Measurements from ENCODE around the gene ADSS1. TPM values are rescaled to one million over a fixed set of nuclear protein-coding genes. Genes with fewer than 3 reads are reported as not detected.

ADSS1 gene
- total RNA-seq, 1 experiment from 2014 or later, result 1.2 TPM

DNA sequence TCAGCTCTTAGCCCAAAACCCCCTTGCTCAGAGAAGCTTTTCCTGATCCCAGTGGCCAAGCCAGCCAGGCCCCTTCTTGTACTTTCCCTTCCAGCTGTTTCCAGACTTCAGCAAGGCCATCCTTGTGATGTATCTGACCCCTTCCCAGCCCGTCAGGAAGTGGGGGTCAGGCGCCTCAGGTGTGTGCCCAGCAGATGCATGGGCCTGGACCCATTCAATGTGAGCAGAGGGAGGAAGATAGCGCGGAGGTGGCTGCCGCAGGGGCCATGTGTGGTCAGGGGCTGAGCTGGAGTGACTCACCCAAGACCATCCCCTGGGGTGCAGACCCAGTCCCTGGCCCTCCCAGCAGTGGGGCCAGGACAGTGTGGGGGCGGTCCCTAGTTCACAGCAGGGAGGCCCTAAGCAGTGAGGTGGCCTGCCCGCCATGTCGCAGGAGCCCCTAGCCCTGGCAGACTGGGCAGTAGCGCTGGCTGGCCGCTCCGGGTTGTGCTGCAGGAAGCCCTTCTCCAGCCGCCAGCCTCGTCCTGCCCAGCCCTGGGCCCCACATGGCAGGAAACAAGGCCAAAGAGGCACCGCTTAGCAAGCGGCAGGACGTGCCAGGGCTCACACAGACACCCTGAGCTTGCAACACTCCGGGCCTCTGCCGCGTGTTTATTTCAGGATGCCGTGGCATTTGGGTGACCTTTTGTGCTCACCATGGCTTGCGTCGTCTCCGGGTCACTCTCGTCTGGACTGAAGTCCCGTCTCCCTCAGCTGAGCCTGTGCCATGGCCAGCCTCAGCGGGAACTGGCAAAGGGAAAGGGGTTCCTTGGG is 12.0 kb downstream of the ADSS1 start:
- DNase-seq, result no peak
- no peaks in the 10 kb centered on the region for H3K36me3 ChIP-seq
- no peaks in the 10 kb centered on the region for H3K4me1 ChIP-seq
- peaks cover 9% of the 10 kb centered on the region; the same call in 1 of the 2 replicates for H3K27me3 ChIP-seq
- no peak overlapping the region for H3K4me3 ChIP-seq
- H3K9me3 ChIP-seq (replicated peaks), result no peaks in the 10 kb centered on the region
- no peak overlapping the region for H3K27ac ChIP-seq

GRCh38 chr14:104738375-104739019 is 14.5 kb downstream of the ADSS1 start:
- DNase-seq, result no peak
- Histone ChIP-seq H3K36me3 (no peaks in the 10 kb centered on the region), H3K4me3 (no peak overlapping the region), H3K4me1 (peaks cover 8% of the 10 kb centered on the region; the same call in 1 of the 2 replicates), H3K27me3 (peaks cover 9% of the 10 kb centered on the region; the same call in 1 of the 2 replicates), H3K9me3 (replicated peaks) (no peaks in the 10 kb centered on the region), H3K27ac (no peak overlapping the region)

- DNase-seq, result no peak
- no peaks in the 10 kb centered on the region for H3K36me3 ChIP-seq
- H3K27ac ChIP-seq, result no peak overlapping the region
- peaks cover 8% of the 10 kb centered on the region; the same call in 1 of the 2 replicates for H3K4me1 ChIP-seq
- H3K9me3 ChIP-seq (replicated peaks), result no peaks in the 10 kb centered on the region
- H3K4me3 ChIP-seq, result no peak overlapping the region
- peaks cover 9% of the 10 kb centered on the region; the same call in 1 of the 2 replicates for H3K27me3 ChIP-seq
Observed at GRCh38 chr14:104739026-104739425, 15.0 kb downstream of the ADSS1 start.

DNA sequence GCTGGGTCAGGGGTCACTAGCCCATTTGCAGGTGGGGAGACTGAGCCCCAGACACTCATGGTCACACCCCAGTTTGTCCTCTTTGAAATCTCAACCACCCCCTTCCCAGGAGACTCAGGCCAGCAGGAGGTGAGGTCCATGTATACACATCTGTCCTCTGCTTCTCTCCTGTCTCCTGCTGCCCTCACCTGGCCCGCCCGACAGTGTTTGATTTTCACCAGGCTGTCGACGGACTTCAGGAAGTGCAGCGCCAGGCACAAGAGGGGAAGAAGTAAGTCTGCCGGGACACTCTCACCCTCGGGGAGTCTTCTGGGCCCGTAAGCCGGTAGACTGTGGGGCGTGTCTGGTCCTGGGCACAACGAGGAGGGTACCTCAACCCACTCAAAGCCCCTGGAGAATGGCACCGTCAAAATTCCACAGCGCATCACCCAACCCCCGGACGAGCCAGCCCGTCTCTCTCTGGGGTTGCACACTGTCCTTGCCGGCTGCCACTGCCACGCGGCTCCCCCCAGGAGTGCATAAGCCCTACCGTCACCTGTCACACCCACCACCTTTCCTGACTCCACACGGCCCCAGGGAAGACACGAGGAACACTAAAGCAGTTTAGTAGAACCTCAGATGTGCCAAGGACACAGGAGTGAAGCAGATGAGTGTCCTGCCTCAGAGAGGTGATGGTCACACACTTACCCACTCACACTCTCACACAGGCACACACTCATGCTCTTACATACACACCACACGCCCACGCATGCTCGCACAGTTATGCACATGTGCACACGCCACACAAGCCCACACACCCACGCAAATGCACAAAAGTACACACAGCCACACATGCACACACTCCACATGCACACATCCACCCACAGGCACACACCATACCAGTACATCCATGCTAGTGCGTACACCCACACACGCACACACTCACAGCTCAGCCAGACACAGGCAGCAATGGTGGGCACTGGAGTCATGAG is 15.8 kb downstream of the ADSS1 start:
- DNase-seq, result no peak
- Histone ChIP-seq H3K9me3 (replicated peaks) (no peaks in the 10 kb centered on the region), H3K4me3 (no peak overlapping the region), H3K27ac (no peak overlapping the region), H3K4me1 (peaks cover 8% of the 10 kb centered on the region; the same call in 1 of the 2 replicates), H3K27me3 (peaks cover 9% of the 10 kb centered on the region; the same call in 1 of the 2 replicates), H3K36me3 (no peaks in the 10 kb centered on the region)

GRCh38 chr14:104741108-104741802 is 17.2 kb downstream of the ADSS1 start:
- Histone ChIP-seq H3K4me3 (no peak overlapping the region), H3K36me3 (no peaks in the 10 kb centered on the region), H3K27ac (no peak overlapping the region), H3K9me3 (replicated peaks) (no peaks in the 10 kb centered on the region), H3K27me3 (peaks cover 9% of the 10 kb centered on the region; the same call in 1 of the 2 replicates), H3K4me1 (peaks cover 8% of the 10 kb centered on the region; the same call in 1 of the 2 replicates)
- no peak for DNase-seq

DNA sequence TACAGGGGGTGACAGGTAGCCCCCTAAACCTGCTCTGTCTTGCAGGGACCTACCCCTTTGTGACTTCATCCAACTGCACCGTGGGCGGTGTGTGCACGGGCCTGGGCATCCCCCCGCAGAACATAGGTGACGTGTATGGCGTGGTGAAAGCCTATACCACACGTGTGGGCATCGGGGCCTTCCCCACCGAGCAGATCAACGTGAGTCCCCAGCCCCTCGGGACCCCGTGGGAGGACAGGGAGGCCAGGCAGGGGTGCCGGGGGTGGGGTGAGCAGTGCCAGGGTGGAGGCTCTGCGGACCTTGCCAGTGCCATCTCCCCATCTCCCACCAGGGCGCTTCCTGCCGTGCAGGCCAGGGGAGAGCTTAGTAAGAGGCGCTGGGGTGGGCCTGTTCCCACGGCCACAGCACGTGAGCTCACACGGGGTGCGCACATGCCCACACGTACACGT is 17.8 kb downstream of the ADSS1 start:
- H3K4me1 ChIP-seq, result peaks cover 11% of the 10 kb centered on the region; the same call in 1 of the 2 replicates
- H3K36me3 ChIP-seq, result no peaks in the 10 kb centered on the region
- no peak for DNase-seq
- no peak overlapping the region for H3K4me3 ChIP-seq
- no peak overlapping the region for H3K27ac ChIP-seq
- H3K27me3 ChIP-seq, result peaks cover 9% of the 10 kb centered on the region; the same call in 1 of the 2 replicates
- no peaks in the 10 kb centered on the region for H3K9me3 ChIP-seq (replicated peaks)

GRCh38 chr14:104742586-104743455 is 18.8 kb downstream of the ADSS1 start:
- Histone ChIP-seq H3K4me1 (peaks cover 19% of the 10 kb centered on the region), H3K4me3 (no peak overlapping the region), H3K27me3 (peaks cover 7% of the 10 kb centered on the region; the same call in 1 of the 2 replicates), H3K27ac (peak overlapping the region; percentile 43), H3K36me3 (no peaks in the 10 kb centered on the region), H3K9me3 (replicated peaks) (no peaks in the 10 kb centered on the region)
- DNase-seq, result no peak

- Histone ChIP-seq H3K4me3 (no peak overlapping the region), H3K27me3 (no peaks in the 10 kb centered on the region; the same call in 1 of the 2 replicates), H3K36me3 (no peaks in the 10 kb centered on the region), H3K9me3 (replicated peaks) (no peaks in the 10 kb centered on the region), H3K27ac (peak overlapping the region; percentile 43), H3K4me1 (peaks cover 28% of the 10 kb centered on the region)
- DNase-seq, result peak; percentile 65 to 68
Observed at GRCh38 chr14:104743461-104744380, 19.7 kb downstream of the ADSS1 start.

GRCh38 chr14:104744484-104744883 is 20.5 kb downstream of the ADSS1 start:
- H3K9me3 ChIP-seq (replicated peaks), result no peaks in the 10 kb centered on the region
- H3K4me1 ChIP-seq, result peaks cover 28% of the 10 kb centered on the region
- no peak for DNase-seq
- no peaks in the 10 kb centered on the region for H3K36me3 ChIP-seq
- H3K4me3 ChIP-seq, result no peak overlapping the region
- no peak overlapping the region for H3K27ac ChIP-seq
- H3K27me3 ChIP-seq, result no peaks in the 10 kb centered on the region; the same call in 1 of the 2 replicates

DNA sequence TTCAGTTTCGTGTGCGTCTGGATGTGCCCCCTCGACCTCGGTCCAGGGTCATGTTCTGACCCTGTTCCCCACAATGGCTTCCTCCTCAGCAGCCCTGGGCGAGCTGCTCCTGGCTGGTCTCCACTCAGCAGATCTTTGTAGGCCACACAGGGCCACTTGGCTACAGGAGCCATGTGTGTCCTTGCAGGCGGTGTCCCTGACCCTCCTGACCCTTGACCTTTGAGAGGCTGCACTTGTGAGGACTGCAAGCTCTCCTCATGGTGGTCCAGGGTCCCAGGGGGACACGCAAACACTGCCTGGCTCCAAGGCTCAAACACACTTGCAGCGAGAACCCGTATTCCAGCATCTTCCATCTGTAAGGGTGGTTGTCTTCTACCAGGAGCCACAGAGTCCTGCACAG is 21.4 kb downstream of the ADSS1 start:
- DNase-seq, result no peak
- H3K36me3 ChIP-seq, result no peaks in the 10 kb centered on the region
- H3K27ac ChIP-seq, result no peak overlapping the region
- H3K9me3 ChIP-seq (replicated peaks), result no peaks in the 10 kb centered on the region
- H3K27me3 ChIP-seq, result no peaks in the 10 kb centered on the region; the same call in 1 of the 2 replicates
- H3K4me1 ChIP-seq, result peaks cover 28% of the 10 kb centered on the region
- H3K4me3 ChIP-seq, result no peak overlapping the region

- Histone ChIP-seq H3K27me3 (no peaks in the 10 kb centered on the region; the same call in 1 of the 2 replicates), H3K4me1 (peaks cover 28% of the 10 kb centered on the region), H3K9me3 (replicated peaks) (no peaks in the 10 kb centered on the region), H3K4me3 (no peak overlapping the region), H3K36me3 (no peaks in the 10 kb centered on the region), H3K27ac (no peak overlapping the region)
- no peak for DNase-seq
Observed at GRCh38 chr14:104746071-104746545, 22.1 kb downstream of the ADSS1 start.

GRCh38 chr14:104746934-104747481 is 23.0 kb downstream of the ADSS1 start:
- Histone ChIP-seq H3K4me1 (peaks cover 28% of the 10 kb centered on the region), H3K4me3 (no peak overlapping the region), H3K27me3 (no peaks in the 10 kb centered on the region; the same call in 1 of the 2 replicates), H3K27ac (no peak overlapping the region), H3K9me3 (replicated peaks) (no peaks in the 10 kb centered on the region), H3K36me3 (no peaks in the 10 kb centered on the region)
- DNase-seq, result peak in 1 of 2 experiments; percentile 35

Data from SJCRH30 (cell line).